Rectal smooth muscle tissue (tissue), 1 donor: Measurements from ENCODE around the gene THAP5.
"Not testable (repeated sequence)": the region's sequence is repeated elsewhere in the genome, so short reads cannot be mapped to it uniquely, and the experiment has no call there.

Source experiments
- H3K27ac ChIP-seq: one replicate; pipeline ENCODE4 v1.7.0; 2013; ENCODE audit warnings: low read depth, low read length, inconsistent platforms
- H3K27me3 ChIP-seq: one replicate; pipeline ENCODE4 v1.7.0; 2013; ENCODE audit warnings: low read length; ENCODE audit not compliant: control insufficient read depth, insufficient read depth
- H3K36me3 ChIP-seq: one replicate; pipeline ENCODE4 v1.7.0; 2013; ENCODE audit warnings: low read length; ENCODE audit not compliant: control insufficient read depth, insufficient read depth
- H3K4me1 ChIP-seq: one replicate; pipeline ENCODE4 v1.7.0; 2013; ENCODE audit warnings: low read length; ENCODE audit not compliant: control insufficient read depth, insufficient read depth
- H3K4me3 ChIP-seq: one replicate; pipeline ENCODE4 v1.7.0; 2013; ENCODE audit warnings: low read length
- H3K9ac ChIP-seq: one replicate; pipeline ENCODE4 v1.7.0; 2013; ENCODE audit warnings: low read length

THAP5 gene

GRCh38 chr7:108578937-108579336 is 9.4 kb upstream of the THAP5 start:
- Histone ChIP-seq H3K36me3 (no peaks in the 10 kb centered on the region), H3K27me3 (no peaks in the 10 kb centered on the region), H3K4me1 (no peaks in the 10 kb centered on the region), H3K4me3 (no peak overlapping the region), H3K9ac (no peak overlapping the region), H3K27ac (no peak overlapping the region)

GRCh38 chr7:108576116-108576515 is 6.6 kb upstream of the THAP5 start:
- H3K36me3 ChIP-seq: no peaks in the 10 kb centered on the region
- no peaks in the 10 kb centered on the region for H3K4me1 ChIP-seq
- H3K27ac ChIP-seq: no peak overlapping the region
- no peak overlapping the region for H3K9ac ChIP-seq
- no peak overlapping the region for H3K4me3 ChIP-seq
- H3K27me3 ChIP-seq: no peaks in the 10 kb centered on the region

- no peaks in the 10 kb centered on the region for H3K36me3 ChIP-seq
These were observed 5.7 kb upstream of the THAP5 start for GRCh38 chr7:108575156-108575555.

GRCh38 chr7:108572480-108572879 is 3.0 kb upstream of the THAP5 start:
- H3K4me1 ChIP-seq: peaks cover 3% of the 10 kb centered on the region
- no peaks in the 10 kb centered on the region for H3K27me3 ChIP-seq
- no peaks in the 10 kb centered on the region for H3K36me3 ChIP-seq
- H3K27ac ChIP-seq: no peak overlapping the region
- H3K9ac ChIP-seq: no peak overlapping the region
- H3K4me3 ChIP-seq: no peak overlapping the region

More at GRCh38 chr7:108575156-108575555, 5.7 kb upstream of the THAP5 start:
- Histone ChIP-seq H3K4me1 (peaks cover 3% of the 10 kb centered on the region), H3K4me3 (no peak overlapping the region), H3K27me3 (no peaks in the 10 kb centered on the region), H3K27ac (no peak overlapping the region), H3K9ac (no peak overlapping the region)

GRCh38 chr7:108570146-108570755 is 745 bp upstream of the THAP5 start:
- H3K4me3 ChIP-seq: peak overlapping the region; percentile 79
- peaks cover 3% of the 10 kb centered on the region for H3K4me1 ChIP-seq
- peak overlapping the region; percentile 91 for H3K27ac ChIP-seq

GRCh38 chr7:108568801-108569380 is 615 bp downstream of the THAP5 start:
- Histone ChIP-seq H3K27me3 (no peaks in the 10 kb centered on the region), H3K9ac (peak overlapping the region; percentile 87), H3K36me3 (no peaks in the 10 kb centered on the region), H3K27ac (peak overlapping the region; percentile 98), H3K4me1 (peaks cover 3% of the 10 kb centered on the region), H3K4me3 (peak overlapping the region; percentile 92)

More at GRCh38 chr7:108570146-108570755, 745 bp upstream of the THAP5 start:
- H3K36me3 ChIP-seq: no peaks in the 10 kb centered on the region
- peak overlapping the region; percentile 96 for H3K9ac ChIP-seq
- H3K27me3 ChIP-seq: no peaks in the 10 kb centered on the region

- peaks cover 3% of the 10 kb centered on the region for H3K4me1 ChIP-seq
- no peak overlapping the region for H3K4me3 ChIP-seq
- no peaks in the 10 kb centered on the region for H3K36me3 ChIP-seq
- no peak overlapping the region for H3K27ac ChIP-seq
- no peaks in the 10 kb centered on the region for H3K27me3 ChIP-seq
- no peak overlapping the region for H3K9ac ChIP-seq
These were observed 3.5 kb downstream of the THAP5 start for GRCh38 chr7:108565987-108566386.

GRCh38 chr7:108561047-108561619 is 8.4 kb downstream of the THAP5 start:
- no peaks in the 10 kb centered on the region for H3K27me3 ChIP-seq
- H3K4me3 ChIP-seq: no peak overlapping the region
- no peak overlapping the region for H3K27ac ChIP-seq
- no peak overlapping the region for H3K9ac ChIP-seq
- no peaks in the 10 kb centered on the region for H3K36me3 ChIP-seq
- no peaks in the 10 kb centered on the region for H3K4me1 ChIP-seq

GRCh38 chr7:108559253-108559652 is 10.3 kb downstream of the THAP5 start:
- Histone ChIP-seq H3K9ac (no peak overlapping the region), H3K27ac (no peak overlapping the region), H3K4me1 (no peaks in the 10 kb centered on the region), H3K4me3 (no peak overlapping the region), H3K36me3 (no peaks in the 10 kb centered on the region), H3K27me3 (no peaks in the 10 kb centered on the region)

- no peaks in the 10 kb centered on the region for H3K27me3 ChIP-seq
- peaks cover 3% of the 10 kb centered on the region for H3K36me3 ChIP-seq
- no peak overlapping the region for H3K27ac ChIP-seq
- H3K4me3 ChIP-seq: no peak overlapping the region
- no peak overlapping the region for H3K9ac ChIP-seq
- no peaks in the 10 kb centered on the region for H3K4me1 ChIP-seq
These were observed 11.9 kb downstream of the THAP5 start for GRCh38 chr7:108557617-108558016.

- Histone ChIP-seq H3K4me1 (no peaks in the 10 kb centered on the region), H3K4me3 (no peak overlapping the region), H3K9ac (no peak overlapping the region), H3K27ac (no peak overlapping the region), H3K27me3 (no peaks in the 10 kb centered on the region), H3K36me3 (peaks cover 3% of the 10 kb centered on the region)
These were observed 12.3 kb downstream of the THAP5 start for GRCh38 chr7:108557191-108557590.

- H3K9ac ChIP-seq, H3K27ac ChIP-seq, H3K4me1 ChIP-seq, H3K27me3 ChIP-seq, H3K36me3 ChIP-seq, H3K4me3 ChIP-seq: not testable (repeated sequence)
These were observed 12.8 kb downstream of the THAP5 start for GRCh38 chr7:108556665-108557064.
